Adrenal gland (tissue), 12 donors: ENCODE results near the gene MST1R. TPM values are rescaled to one million over a fixed set of nuclear protein-coding genes. Genes with fewer than 3 reads are reported as not detected.

Experiments
- DNase-seq, 7 donors: peaks; one replicate each; pipeline ENCODE4 v3.0.0-alpha.2; 2019 to 2020
- H3K27ac ChIP-seq, 5 donors: fragments of 200-600 bp; sonication (generic) in 4 of 5; 1 replicate in 3 of 5; 2 replicates in 2 of 5; pipeline versions ENCODE4 v1.5.1 to v1.8.0; 2016 to 2020; ENCODE audit warnings: mild to moderate bottlenecking in 1 of 5
- H3K27me3 ChIP-seq: fragments of 200-600 bp; 2 replicates; pipeline ENCODE4 v1.8.0; 2021
- H3K36me3 ChIP-seq, 2 donors: fragments of 200-600 bp; replicated peaks in 1 of 2; 1 replicate in 1 of 2; 2 replicates in 1 of 2; pipeline versions ENCODE4 v1.5.1 to v1.8.0; 2018 to 2022
- H3K4me1 ChIP-seq, 2 donors: fragments of 200-600 bp; replicated peaks in 1 of 2; 1 replicate in 1 of 2; 2 replicates in 1 of 2; pipeline versions ENCODE4 v1.5.1 to v1.8.0; 2018 to 2021
- H3K4me3 ChIP-seq, 4 donors: fragments of 200-600 bp; sonication (generic) in 3 of 4; one replicate each; pipeline ENCODE4 v1.5.1; 2016 to 2018
- H3K9me3 ChIP-seq, 3 donors: fragments of 200-600 bp; sonication (generic) in 1 of 3; replicated peaks in 1 of 3; 1 replicate in 2 of 3; 2 replicates in 1 of 3; pipeline versions ENCODE4 v1.5.1 to v1.8.0; 2016 to 2021
- POLR2A ChIP-seq, 2 donors: fragments of 450-650 bp; IDR thresholded peaks; one replicate each; pipeline ENCODE4 v1.6.1; 2017; ENCODE audit warnings: antibody characterized with exemption in 2 of 2, mild to moderate bottlenecking in 2 of 2, moderate library complexity in 1 of 2
- WGBS, 4 donors: extraction: QIAGEN DNeasy Blood & Tissue Kit in 2 of 4; methylation state at CpG; one replicate each; pipeline versions ENCODE4 v1.1.5 to v1.1.7; 2013 to 2017; 5-methylcytosine and 5-hydroxymethylcytosine counted together
- intact Hi-C, 2 donors: fragments of 100-400 bp; cut with DNase I; formaldehyde crosslinking; loops; one replicate each; pipeline versions ENCODE4 v1.14.1 to v1.15.0; 2022 to 2023
- polyA plus RNA-seq, 3 donors: library from polyadenylated mRNA; stranded (reverse); fragments of 200-250 nt in 2 of 3; fragments of 350-450 nt in 1 of 3; fragmentation: Illumina TruSeq in 1 of 3; extraction: RNeasy Lipid Tissue Mini Kit (QIAGEN cat#74804) in 1 of 3; gene quantifications; one replicate each; pipeline ENCODE4 v1.2.3, GENCODE V29; 2013 to 2014
- total RNA-seq, 9 donors: library from RNA; depleted of rRNA in 4 of 9; stranded (reverse); fragments of >200 nt in 4 of 9; fragments of 120-200 nt in 1 of 9; fragmentation: NEBNext Ultra II Directional in 1 of 9; extraction: Animal tissue kit (Norgen Biotek cat#: 25700) in 1 of 9; gene quantifications; one replicate each; pipeline versions ENCODE4 v1.1.0 to v1.2.4, GENCODE V29; 2013 to 2023
- TF ChIP-seq, protein P1 (sequence below), 6 experiments: fragments of 450-650 bp in 4 of 6; fragments of 200-600 bp in 2 of 6; sonication (generic) in 1 of 6; IDR thresholded peaks; 1 replicate in 5 of 6; 2 replicates in 1 of 6; pipeline versions ENCODE4 v1.5.1 to v1.8.0; 2016 to 2021; ENCODE audit warnings: antibody characterized with exemption in 6 of 6, mild to moderate bottlenecking in 2 of 6, moderate library complexity in 1 of 6
- donor health status: healthy with polysubstance abuse.
- donor health status: Bipolar disorder and iron deficiency.
- donor health status: DM: yes; HTN: yes; CAD: no.
- donor health status: DM: no; HTN: no; CAD: no.
- donor health status: DM: no; HTN: no; CAD: no.
- donor health status: DM: yes; HTN: yes; CAD: no.

MST1R gene
- total and polyA plus RNA-seq, 12 donors: 0.18 to 2.5 (median 0.65) TPM; not detected in 1

- intact Hi-C loops: no loop called here
- TF ChIP-seq, protein P1, sequence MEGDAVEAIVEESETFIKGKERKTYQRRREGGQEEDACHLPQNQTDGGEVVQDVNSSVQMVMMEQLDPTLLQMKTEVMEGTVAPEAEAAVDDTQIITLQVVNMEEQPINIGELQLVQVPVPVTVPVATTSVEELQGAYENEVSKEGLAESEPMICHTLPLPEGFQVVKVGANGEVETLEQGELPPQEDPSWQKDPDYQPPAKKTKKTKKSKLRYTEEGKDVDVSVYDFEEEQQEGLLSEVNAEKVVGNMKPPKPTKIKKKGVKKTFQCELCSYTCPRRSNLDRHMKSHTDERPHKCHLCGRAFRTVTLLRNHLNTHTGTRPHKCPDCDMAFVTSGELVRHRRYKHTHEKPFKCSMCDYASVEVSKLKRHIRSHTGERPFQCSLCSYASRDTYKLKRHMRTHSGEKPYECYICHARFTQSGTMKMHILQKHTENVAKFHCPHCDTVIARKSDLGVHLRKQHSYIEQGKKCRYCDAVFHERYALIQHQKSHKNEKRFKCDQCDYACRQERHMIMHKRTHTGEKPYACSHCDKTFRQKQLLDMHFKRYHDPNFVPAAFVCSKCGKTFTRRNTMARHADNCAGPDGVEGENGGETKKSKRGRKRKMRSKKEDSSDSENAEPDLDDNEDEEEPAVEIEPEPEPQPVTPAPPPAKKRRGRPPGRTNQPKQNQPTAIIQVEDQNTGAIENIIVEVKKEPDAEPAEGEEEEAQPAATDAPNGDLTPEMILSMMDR (IDR thresholded peaks at IDR 0.05): no peak
- TF ChIP-seq POLR2A (IDR thresholded peaks at IDR 0.05): no peak
- Histone ChIP-seq H3K4me3 (no peak overlapping the region), H3K27me3 (no peaks in the 10 kb centered on the region), H3K4me1 (no peaks in the 10 kb centered on the region), H3K36me3 (no peaks in the 10 kb centered on the region), H3K9me3 (no peaks in the 10 kb centered on the region), H3K27ac (no peak overlapping the region)
- DNase-seq: no peak
- WGBS, 4 donors: 42 to 59% (median 50%) methylated on average over 4 to 6 of the region's 6 CpGs
Observed at GRCh38 chr3:49880581-49881315, 22.9 kb downstream of the MST1R start.

- Histone ChIP-seq H3K36me3 (no peaks in the 10 kb centered on the region), H3K4me3 (no peak overlapping the region), H3K27ac (no peak overlapping the region), H3K27me3 (no peaks in the 10 kb centered on the region), H3K4me1 (no peaks in the 10 kb centered on the region), H3K9me3 (no peaks in the 10 kb centered on the region)
- intact Hi-C loops: no loop called here
- TF ChIP-seq, protein P1 (IDR thresholded peaks at IDR 0.05): no peak
- TF ChIP-seq POLR2A (IDR thresholded peaks at IDR 0.05): no peak
- DNase-seq: no peak
- WGBS, 4 donors: 68 to 93% (median 75%) methylated on average over 2 of the region's 2 CpGs
Observed at GRCh38 chr3:49879721-49880120, 24.0 kb downstream of the MST1R start.

DNA sequence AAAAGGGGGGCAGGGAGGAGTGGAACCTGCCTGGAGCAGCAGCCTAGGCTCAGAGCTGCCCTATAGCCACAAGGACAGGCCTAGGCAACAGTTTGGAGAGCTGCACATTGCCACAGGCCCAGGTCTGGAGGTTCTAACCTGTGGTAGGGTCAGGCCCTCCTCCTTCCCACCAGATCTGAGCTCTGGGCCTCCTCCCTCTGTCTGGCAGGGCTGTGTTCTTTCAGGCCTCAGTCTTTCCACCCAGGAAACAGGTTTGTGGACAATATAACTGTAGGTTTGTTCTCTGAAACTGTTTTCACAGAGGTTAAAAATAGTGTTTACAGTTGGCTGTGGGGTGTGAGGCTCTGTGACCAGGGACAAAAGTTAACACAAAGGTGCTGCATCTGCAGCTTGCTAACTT is 25.0 kb downstream of the MST1R start:
- intact Hi-C loops: no loop called here
- DNase-seq: no peak
- no peak overlapping the region for H3K27ac ChIP-seq
- no peaks in the 10 kb centered on the region for H3K4me1 ChIP-seq
- H3K27me3 ChIP-seq: no peaks in the 10 kb centered on the region
- no peaks in the 10 kb centered on the region for H3K9me3 ChIP-seq
- no peaks in the 10 kb centered on the region for H3K36me3 ChIP-seq
- no peak for TF ChIP-seq POLR2A (IDR thresholded peaks at IDR 0.05)
- TF ChIP-seq, protein P1 (IDR thresholded peaks at IDR 0.05): no peak
- H3K4me3 ChIP-seq: no peak overlapping the region

- WGBS, 4 donors: 80 to 100% (median 92%) methylated on average over 2 of the region's 2 CpGs
Observed at GRCh38 chr3:49877716-49878115, 26.0 kb downstream of the MST1R start.

More at GRCh38 chr3:49877716-49878115, 26.0 kb downstream of the MST1R start:
- Histone ChIP-seq H3K4me1 (no peaks in the 10 kb centered on the region), H3K27ac (no peak overlapping the region), H3K36me3 (no peaks in the 10 kb centered on the region), H3K4me3 (no peak overlapping the region), H3K9me3 (no peaks in the 10 kb centered on the region), H3K27me3 (no peaks in the 10 kb centered on the region)
- intact Hi-C loops: no loop called here
- TF ChIP-seq, protein P1 (IDR thresholded peaks at IDR 0.05): no peak
- no peak for TF ChIP-seq POLR2A (IDR thresholded peaks at IDR 0.05)
- DNase-seq: no peak
